ENCODE results near the gene KAT2B. TPM values are rescaled to one million over a fixed set of nuclear protein-coding genes. Genes with fewer than 3 reads are reported as not detected.
"Not testable (repeated sequence)": the region's sequence is repeated elsewhere in the genome, so short reads cannot be mapped to it uniquely, and the experiment has no call there.

Gene KAT2B
- total RNA-seq, 1 experiment from 2014 or later = 0.57 TPM

DNA sequence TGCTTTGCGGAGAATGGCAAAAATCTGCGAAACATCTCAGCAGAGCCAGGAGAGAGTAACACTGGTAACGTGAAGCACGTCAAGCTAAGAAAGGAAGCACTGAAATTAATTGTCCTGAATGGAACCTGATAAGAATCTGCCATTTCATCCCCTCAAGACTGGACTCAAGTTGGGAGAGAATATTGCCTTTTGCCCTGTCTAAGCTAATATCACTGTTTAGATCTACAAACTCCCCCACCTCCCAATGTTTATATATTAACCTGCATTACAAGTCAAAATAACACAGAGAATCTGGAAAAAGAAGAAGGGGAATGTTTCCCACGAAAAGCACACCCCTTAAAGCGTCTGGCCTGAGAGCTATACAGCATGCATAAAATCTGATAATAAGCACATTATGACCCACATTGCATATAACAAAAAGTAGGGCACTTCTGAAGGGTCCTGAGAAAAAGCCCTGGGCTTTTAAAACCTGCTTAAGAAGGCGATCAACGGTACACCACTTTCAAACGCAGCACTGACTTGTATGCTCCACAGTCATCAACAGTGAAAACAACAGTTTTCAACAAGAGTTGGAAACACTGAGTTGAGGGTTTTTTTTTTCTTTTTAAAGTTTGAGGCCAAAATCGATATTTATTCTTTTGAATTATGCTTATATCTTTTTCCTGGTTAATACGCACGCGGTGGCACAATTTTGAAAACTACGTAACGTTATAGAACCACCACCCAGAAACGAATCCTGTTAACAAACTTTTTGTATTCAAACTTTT is 1.4 kb upstream of the KAT2B start:
- in situ Hi-C loops (cut with HindIII; ENCODE audit: low pct_unique_long_range_greater_than_20kb, low sequenced_read_pairs) = no loop called here
- DNase-seq (ENCODE audit: low read depth) = no peak

- DNase-seq (ENCODE audit: low read depth) = no peak
- in situ Hi-C loops (cut with HindIII; ENCODE audit: low pct_unique_long_range_greater_than_20kb, low sequenced_read_pairs) = no loop called here
These were observed 831 bp upstream of the KAT2B start for GRCh38 chr3:20039466-20039764.

- peak; percentile 50 for DNase-seq (ENCODE audit: low read depth)
These were observed 426 bp downstream of the KAT2B start for GRCh38 chr3:20040548-20041196.

GRCh38 chr3:20041197-20041780 is 1.0 kb downstream of the KAT2B start:
- in situ Hi-C loops (cut with HindIII; ENCODE audit: low pct_unique_long_range_greater_than_20kb, low sequenced_read_pairs) = no loop called here
- DNase-seq (ENCODE audit: low read depth) = peak; percentile 53

More at GRCh38 chr3:20040548-20041196, 426 bp downstream of the KAT2B start:
- in situ Hi-C loops (cut with HindIII; ENCODE audit: low pct_unique_long_range_greater_than_20kb, low sequenced_read_pairs) = no loop called here

GRCh38 chr3:20042331-20042730 is 2.1 kb downstream of the KAT2B start:
- DNase-seq (ENCODE audit: low read depth) = no peak
- in situ Hi-C loops (cut with HindIII; ENCODE audit: low pct_unique_long_range_greater_than_20kb, low sequenced_read_pairs) = no loop called here

- DNase-seq (ENCODE audit: low read depth) = no peak
- in situ Hi-C loops (cut with HindIII; ENCODE audit: low pct_unique_long_range_greater_than_20kb, low sequenced_read_pairs) = no loop called here
These were observed 3.1 kb downstream of the KAT2B start for GRCh38 chr3:20043396-20043795.

DNA sequence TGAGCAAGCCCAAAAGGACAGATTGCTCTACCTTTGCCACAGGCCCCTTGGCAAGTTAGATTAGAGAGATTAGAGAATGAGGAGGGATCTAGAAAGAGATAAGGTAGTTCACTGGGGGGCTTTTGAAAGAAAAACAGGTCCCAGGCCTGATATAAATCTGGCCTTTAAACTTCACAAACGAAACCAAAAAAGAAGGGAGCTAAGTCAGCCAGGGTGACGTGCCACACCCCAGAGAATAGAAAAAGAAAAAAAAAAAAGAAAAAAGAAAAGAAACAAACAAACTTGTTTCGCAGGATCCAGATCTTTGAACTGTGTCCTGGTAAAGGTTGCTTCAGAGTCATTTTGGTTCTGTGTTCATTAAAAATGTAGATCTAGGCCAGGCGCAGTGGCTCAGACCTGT is 3.6 kb downstream of the KAT2B start:
- in situ Hi-C loops (cut with HindIII; ENCODE audit: low pct_unique_long_range_greater_than_20kb, low sequenced_read_pairs) = no loop called here
- no peak for DNase-seq (ENCODE audit: low read depth)

GRCh38 chr3:20045141-20045540 is 4.9 kb downstream of the KAT2B start:
- DNase-seq (ENCODE audit: low read depth); in situ Hi-C loops (cut with HindIII; ENCODE audit: low pct_unique_long_range_greater_than_20kb, low sequenced_read_pairs): not testable (repeated sequence)

DNA sequence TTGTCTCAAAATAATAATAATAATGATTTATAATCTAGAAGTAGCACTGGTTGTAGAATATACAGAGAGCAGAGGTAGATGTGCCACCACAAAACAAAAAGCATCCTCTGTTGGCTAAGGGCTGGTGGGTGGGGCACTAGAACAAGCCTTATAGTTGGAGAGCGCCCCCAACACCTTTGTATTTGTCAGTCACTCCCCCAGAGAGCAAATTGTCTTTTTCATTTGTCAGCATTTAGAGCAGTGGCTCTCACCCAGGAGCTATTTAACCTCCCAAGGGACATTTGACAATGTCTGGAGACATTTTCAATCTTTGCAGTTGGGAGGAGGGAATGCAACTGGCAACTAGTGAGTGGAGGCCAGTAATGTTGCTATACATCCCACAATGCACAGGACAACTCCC is 6.3 kb downstream of the KAT2B start:
- no peak for DNase-seq (ENCODE audit: low read depth)
- in situ Hi-C loops (cut with HindIII; ENCODE audit: low pct_unique_long_range_greater_than_20kb, low sequenced_read_pairs) = no loop called here

- no peak for DNase-seq (ENCODE audit: low read depth)
- in situ Hi-C loops (cut with HindIII; ENCODE audit: low pct_unique_long_range_greater_than_20kb, low sequenced_read_pairs) = no loop called here
These were observed 7.1 kb downstream of the KAT2B start for GRCh38 chr3:20047341-20047779.

GRCh38 chr3:20047976-20048883 is 8.0 kb downstream of the KAT2B start:
- in situ Hi-C loops (cut with HindIII; ENCODE audit: low pct_unique_long_range_greater_than_20kb, low sequenced_read_pairs) = no loop called here
- DNase-seq (ENCODE audit: low read depth) = no peak

DNA sequence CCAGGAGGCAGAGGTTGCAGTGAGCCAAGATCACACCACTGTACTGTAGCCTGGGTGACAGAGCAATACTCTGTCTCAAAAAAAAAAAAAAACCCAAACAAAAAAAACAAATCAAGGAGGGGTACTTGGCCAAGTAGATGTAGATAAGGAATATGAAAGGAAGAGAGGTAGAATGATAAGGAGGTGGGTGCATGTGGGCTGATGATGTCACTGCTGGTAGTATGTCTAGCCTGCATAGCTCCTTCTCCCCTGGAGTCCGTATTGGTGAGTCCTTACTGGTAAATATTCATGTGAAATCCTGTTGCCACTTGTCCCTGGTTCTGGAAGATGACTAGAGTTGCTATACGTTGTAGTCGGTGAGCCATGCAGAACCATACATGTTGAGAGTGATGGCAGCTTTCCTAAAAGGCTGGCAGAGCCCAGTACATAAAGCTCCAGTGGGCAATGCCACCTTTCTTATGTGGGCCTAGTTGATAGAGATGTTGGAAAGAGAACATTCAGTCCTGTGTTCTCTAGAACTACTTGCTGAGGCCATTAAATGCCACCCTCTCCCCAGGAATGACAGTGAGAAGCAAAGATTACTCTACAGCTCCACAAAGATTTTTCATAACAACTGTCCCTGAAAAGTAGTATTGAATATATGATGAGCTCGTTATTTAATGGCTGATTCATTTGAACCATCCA is 11.0 kb downstream of the KAT2B start:
- DNase-seq (ENCODE audit: low read depth) = no peak
- in situ Hi-C loops (cut with HindIII; ENCODE audit: low pct_unique_long_range_greater_than_20kb, low sequenced_read_pairs) = no loop called here

DNA sequence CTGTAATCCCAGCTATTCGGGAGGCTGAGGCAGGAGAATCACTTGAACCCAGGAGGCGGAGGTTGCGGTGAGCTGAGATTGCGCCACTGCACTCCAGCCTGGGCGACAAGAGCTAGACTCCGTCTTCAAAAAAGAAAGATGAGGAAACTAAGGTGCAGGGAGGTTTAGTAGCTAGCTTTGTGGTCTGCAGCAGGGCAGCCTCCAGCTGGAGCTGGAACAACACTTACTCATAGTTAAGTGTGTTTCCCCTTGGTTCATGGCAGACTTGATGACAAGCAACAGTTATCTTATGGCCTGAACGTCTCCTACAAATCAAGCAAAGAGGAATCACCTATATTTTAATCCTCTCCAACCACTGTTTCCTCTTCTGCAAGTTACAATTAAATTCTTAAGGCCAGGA is 12.6 kb downstream of the KAT2B start:
- no peak for DNase-seq (ENCODE audit: low read depth)

GRCh38 chr3:20054549-20054987 is 14.3 kb downstream of the KAT2B start:
- in situ Hi-C loops (cut with HindIII; ENCODE audit: low pct_unique_long_range_greater_than_20kb, low sequenced_read_pairs) = no loop called here
- peak; percentile 91 for DNase-seq (ENCODE audit: low read depth)

More for the DNA sequence above, 12.6 kb downstream of the KAT2B start:
- in situ Hi-C loops (cut with HindIII; ENCODE audit: low pct_unique_long_range_greater_than_20kb, low sequenced_read_pairs) = no loop called here

- in situ Hi-C loops (cut with HindIII; ENCODE audit: low pct_unique_long_range_greater_than_20kb, low sequenced_read_pairs) = no loop called here
- DNase-seq (ENCODE audit: low read depth) = no peak
These were observed 15.0 kb downstream of the KAT2B start for GRCh38 chr3:20055020-20055775.

DNA sequence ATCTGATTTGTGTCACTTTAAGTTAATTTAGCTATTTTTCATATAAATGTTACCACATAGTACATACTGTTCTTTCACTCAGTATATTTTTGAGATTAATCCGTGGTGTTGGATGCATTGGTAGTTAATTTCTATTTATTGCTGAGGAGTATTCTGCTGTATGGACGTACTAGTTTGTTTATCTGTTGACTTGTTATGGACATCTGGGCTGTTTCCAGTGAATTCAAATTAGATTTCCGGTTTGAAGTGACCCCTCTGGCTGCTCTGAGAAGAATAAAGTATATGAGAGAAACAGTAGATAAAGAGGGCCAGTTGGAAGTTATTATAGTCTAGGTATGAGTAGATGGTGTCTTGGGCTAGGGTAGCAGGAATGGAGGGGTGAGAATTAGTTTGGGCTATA is 15.6 kb downstream of the KAT2B start:
- in situ Hi-C loops (cut with HindIII; ENCODE audit: low pct_unique_long_range_greater_than_20kb, low sequenced_read_pairs) = no loop called here
- no peak for DNase-seq (ENCODE audit: low read depth)

Measured in Caki2 (cell line).